Mesenchymal stem cell (in vitro differentiated cells and primary cell): ENCODE results near the gene HOXB4.

Experiments used
- DNase-seq: peaks from one replicate; pipeline ENCODE4 v3.0.0-alpha.2; 2013
- H2AFZ ChIP-seq: one replicate; pipeline ENCODE4 v1.6.1; 2013; ENCODE audit warnings: low read depth, mild to moderate bottlenecking, control low read depth, inconsistent platforms, low read length, moderate library complexity
- H2AK5ac ChIP-seq: 2 replicates; pipeline ENCODE4 v1.6.1; 2013; ENCODE audit warnings: low read length, moderate library complexity, mild to moderate bottlenecking, inconsistent platforms; ENCODE audit not compliant: severe bottlenecking
- H2BK120ac ChIP-seq: one replicate; pipeline ENCODE4 v1.6.1; 2013; ENCODE audit warnings: low read depth, mild to moderate bottlenecking, inconsistent platforms, low read length, moderate library complexity
- H2BK12ac ChIP-seq, 2 experiments: one replicate each; pipeline ENCODE4 v1.6.1; 2013; ENCODE audit warnings: inconsistent platforms in 2 of 2, low read length in 2 of 2, mild to moderate bottlenecking in 2 of 2, moderate library complexity in 2 of 2, control low read depth in 1 of 2
- H2BK15ac ChIP-seq: one replicate; pipeline ENCODE4 v1.6.1; 2013; ENCODE audit warnings: mild to moderate bottlenecking, low read depth, inconsistent platforms; ENCODE audit not compliant: poor library complexity, severe bottlenecking
- H2BK5ac ChIP-seq: 2 replicates; pipeline ENCODE4 v1.6.1; 2013; ENCODE audit warnings: low read depth, mild to moderate bottlenecking, low read length, control low read depth, inconsistent platforms; ENCODE audit not compliant: poor library complexity, severe bottlenecking
- H3K14ac ChIP-seq, 2 experiments: one replicate each; pipeline ENCODE4 v1.6.1; 2013; ENCODE audit warnings: inconsistent platforms in 2 of 2, low read length in 2 of 2, control low read depth in 1 of 2, mild to moderate bottlenecking in 1 of 2, moderate library complexity in 1 of 2
- H3K18ac ChIP-seq, 2 experiments: one replicate each; pipeline ENCODE4 v1.6.1; 2013; ENCODE audit warnings: inconsistent platforms in 2 of 2, low read length in 2 of 2, control low read depth in 1 of 2, low read depth in 1 of 2, mild to moderate bottlenecking in 1 of 2
- H3K23ac ChIP-seq, 2 experiments: one replicate each; pipeline ENCODE4 v1.6.1; 2013; ENCODE audit warnings: inconsistent platforms in 2 of 2, low read length in 2 of 2, mild to moderate bottlenecking in 2 of 2, moderate library complexity in 2 of 2, control low read depth in 1 of 2
- H3K27ac ChIP-seq: 2 replicates; pipeline ENCODE4 v1.5.1; 2013; ENCODE audit warnings: mild to moderate bottlenecking, moderate library complexity, low read length, control low read depth, inconsistent platforms; ENCODE audit not compliant: poor library complexity, severe bottlenecking
- H3K27me3 ChIP-seq, 2 experiments: 2 replicates each; pipeline versions ENCODE4 v1.6.1 to v1.7.0; 2013; ENCODE audit warnings: low read length in 2 of 2, mild to moderate bottlenecking in 2 of 2, moderate library complexity in 2 of 2, control low read depth in 1 of 2, inconsistent platforms in 1 of 2; ENCODE audit not compliant: control insufficient read depth in 1 of 2, insufficient read depth in 1 of 2
- H3K36me3 ChIP-seq, 2 experiments: 2 replicates each; pipeline versions ENCODE4 v1.6.1 to v1.7.0; 2013; ENCODE audit warnings: low read length in 2 of 2, control low read depth in 1 of 2, inconsistent platforms in 1 of 2, low read depth in 1 of 2, mild to moderate bottlenecking in 1 of 2; ENCODE audit not compliant: insufficient read depth in 2 of 2, control insufficient read depth in 1 of 2
- H3K4ac ChIP-seq, 2 experiments: one replicate each; pipeline ENCODE4 v1.6.1; 2013; ENCODE audit warnings: inconsistent platforms in 2 of 2, low read length in 2 of 2, mild to moderate bottlenecking in 2 of 2, moderate library complexity in 2 of 2, control low read depth in 1 of 2, low read depth in 1 of 2
- H3K4me1 ChIP-seq: 2 replicates; pipeline ENCODE4 v1.6.1; 2013; ENCODE audit warnings: low read depth, low read length, control low read depth; ENCODE audit not compliant: control insufficient read depth, insufficient read depth
- H3K4me2 ChIP-seq: 2 replicates; pipeline ENCODE4 v1.6.1; 2013; ENCODE audit warnings: low read length, mild to moderate bottlenecking, inconsistent platforms; ENCODE audit not compliant: poor library complexity, severe bottlenecking
- H3K4me3 ChIP-seq, 2 experiments: 2 replicates each; pipeline versions ENCODE4 v1.5.1 to v1.7.0; 2013; ENCODE audit warnings: low read length in 2 of 2, mild to moderate bottlenecking in 2 of 2, control low read depth in 1 of 2, low read depth in 1 of 2; ENCODE audit not compliant: insufficient read depth in 1 of 2
- H3K79me1 ChIP-seq: replicated peaks from 2 replicates; pipeline ENCODE4 v1.6.1; 2013; ENCODE audit warnings: mild to moderate bottlenecking, control low read depth, low read length, inconsistent platforms; ENCODE audit not compliant: poor library complexity, severe bottlenecking
- H3K9ac ChIP-seq: 2 replicates; pipeline ENCODE4 v1.7.0; 2013; ENCODE audit warnings: mild to moderate bottlenecking, low read length, moderate library complexity
- H3K9me3 ChIP-seq: 2 replicates; pipeline ENCODE4 v1.7.0; 2013; ENCODE audit warnings: mild to moderate bottlenecking, low read length; ENCODE audit not compliant: control insufficient read depth
- H4K8ac ChIP-seq: one replicate; pipeline ENCODE4 v1.6.1; 2013; ENCODE audit warnings: inconsistent platforms, mild to moderate bottlenecking, low read length, moderate library complexity
- H4K91ac ChIP-seq: one replicate; pipeline ENCODE4 v1.6.1; 2013; ENCODE audit warnings: mild to moderate bottlenecking, low read length, inconsistent platforms
- WGBS: methylation state at CpG from one replicate; pipeline ENCODE4 v1.1.7; 2013; ENCODE audit warnings: mixed read lengths; 5-methylcytosine and 5-hydroxymethylcytosine counted together

Gene HOXB4

GRCh38 chr17:48570325-48571023 is 7.7 kb downstream of the HOXB4 start:
- H3K9me3 ChIP-seq = no peaks in the 10 kb centered on the region
- peak overlapping the region; percentile 89 to 93 for H3K4ac ChIP-seq
- DNase-seq = peak; percentile 79
- peak overlapping the region; percentile 67 for H2AK5ac ChIP-seq
- H2BK12ac ChIP-seq = peak overlapping the region; percentile 59 to 72
- H3K9ac ChIP-seq = peak overlapping the region; percentile 95
- peaks cover 4% of the 10 kb centered on the region for H3K79me1 ChIP-seq
- peak overlapping the region; percentile 96 for H4K8ac ChIP-seq
- peak overlapping the region; percentile 90 for H2BK120ac ChIP-seq
- H2BK15ac ChIP-seq = peak overlapping the region; percentile 94
- peak overlapping the region; percentile 44 for H3K27ac ChIP-seq
- peak overlapping the region; percentile 51 for H3K4me2 ChIP-seq
- peak overlapping the region; percentile 20 to 81 for H3K23ac ChIP-seq
- H2BK5ac ChIP-seq = no peak overlapping the region
- H3K27me3 ChIP-seq = peaks cover 0 to 4% of the 10 kb centered on the region in 2 experiments
- H3K4me3 ChIP-seq = peak overlapping the region in 1 of 2 experiments; percentile 76
- H3K18ac ChIP-seq = peak overlapping the region; percentile 98
- H3K36me3 ChIP-seq = peaks cover 9 to 15% of the 10 kb centered on the region in 2 experiments
- peak overlapping the region in 1 of 2 experiments; percentile 94 for H3K14ac ChIP-seq
- H4K91ac ChIP-seq = peak overlapping the region; percentile 92
- H2AFZ ChIP-seq = no peak overlapping the region
- peaks cover 29% of the 10 kb centered on the region for H3K4me1 ChIP-seq
- WGBS = under 1% methylated on average over 15 of the region's 19 CpGs

- H3K23ac ChIP-seq = peak overlapping the region in 1 of 2 experiments; percentile 20
- peak overlapping the region; percentile 80 to 98 for H3K18ac ChIP-seq
- H2AFZ ChIP-seq = no peak overlapping the region
- no peak overlapping the region for H2BK5ac ChIP-seq
- peaks cover 0 to 4% of the 10 kb centered on the region in 2 experiments for H3K27me3 ChIP-seq
- H3K36me3 ChIP-seq = peaks cover 9 to 15% of the 10 kb centered on the region in 2 experiments
- no peak overlapping the region for H4K8ac ChIP-seq
- peak overlapping the region; percentile 51 for H3K4me2 ChIP-seq
- H3K14ac ChIP-seq = no peak overlapping the region
- H3K79me1 ChIP-seq = peaks cover 4% of the 10 kb centered on the region
- H2BK12ac ChIP-seq = no peak overlapping the region
- H3K9me3 ChIP-seq = no peaks in the 10 kb centered on the region
- H4K91ac ChIP-seq = no peak overlapping the region
- 10% methylated on average over 2 of the region's 6 CpGs for WGBS
- H3K27ac ChIP-seq = peak overlapping the region; percentile 27
- peaks cover 32% of the 10 kb centered on the region for H3K4me1 ChIP-seq
- peak overlapping the region; percentile 95 for H3K9ac ChIP-seq
- peak overlapping the region; percentile 59 for H2AK5ac ChIP-seq
- peak overlapping the region; percentile 94 for H2BK15ac ChIP-seq
- peak overlapping the region; percentile 71 for H2BK120ac ChIP-seq
- H3K4me3 ChIP-seq = peak overlapping the region in 1 of 2 experiments; percentile 76
- peak overlapping the region; percentile 35 to 37 for H3K4ac ChIP-seq
- DNase-seq = peak; percentile 76
Observed at GRCh38 chr17:48569674-48570324, 8.4 kb downstream of the HOXB4 start.

- Histone ChIP-seq H2BK15ac (no peak overlapping the region), H3K9ac (peak overlapping the region; percentile 95), H2BK120ac (peak overlapping the region; percentile 39), H3K79me1 (peaks cover 1% of the 10 kb centered on the region), H3K14ac (peak overlapping the region in 1 of 2 experiments; percentile 13), H3K23ac (no peak overlapping the region), H2AFZ (no peak overlapping the region), H2BK5ac (no peak overlapping the region), H2BK12ac (no peak overlapping the region), H3K36me3 (peaks cover 12 to 15% of the 10 kb centered on the region in 2 experiments), H3K9me3 (no peaks in the 10 kb centered on the region), H3K27me3 (peaks cover 0 to 4% of the 10 kb centered on the region in 2 experiments), H2AK5ac (no peak overlapping the region), H3K4ac (peak overlapping the region in 1 of 2 experiments; percentile 34), H3K4me1 (peaks cover 35% of the 10 kb centered on the region), H4K91ac (peak overlapping the region; percentile 79), H3K4me2 (peak overlapping the region; percentile 70), H3K18ac (peak overlapping the region; percentile 40 to 67), H4K8ac (no peak overlapping the region), H3K4me3 (peak overlapping the region in 1 of 2 experiments; percentile 76), H3K27ac (no peak overlapping the region)
- 17% methylated on average over 1 of the region's 3 CpGs for WGBS
- DNase-seq = no peak
Observed at GRCh38 chr17:48569240-48569582, 8.9 kb downstream of the HOXB4 start.
